Measurements from ENCODE around the gene CTNND1. TPM values are rescaled to one million over a fixed set of nuclear protein-coding genes. Genes with fewer than 3 reads are reported as not detected.
A peak's percentile ranks its signal among the peaks of the same experiment; 100 is the strongest.

CTNND1 gene
- total RNA-seq, 1 donor from 2014 or later, result 112 TPM

DNA sequence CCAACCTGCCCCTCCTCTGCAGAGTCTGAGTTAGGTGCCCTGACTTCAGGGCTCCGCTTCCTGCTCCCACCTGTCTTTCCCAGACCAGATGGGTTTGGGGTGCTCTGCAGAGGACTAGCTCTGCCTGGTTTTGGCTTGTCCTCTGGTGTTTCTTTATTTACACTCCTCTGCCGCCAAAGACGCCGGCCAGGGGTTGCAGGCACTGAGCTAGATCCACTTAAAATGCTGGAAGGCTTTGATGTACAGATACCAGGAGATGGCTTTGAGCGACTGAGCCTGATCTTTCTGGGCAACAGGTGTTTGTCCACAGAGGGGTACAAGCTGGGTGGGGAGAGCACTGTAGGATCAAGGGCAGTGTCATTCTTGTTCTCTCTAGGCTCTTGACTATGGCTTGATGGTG lies 16.4 kb upstream of the CTNND1 start:
- DNase-seq (ENCODE audit: low read depth), result no peak
- no peak overlapping the region for H3K4me3 ChIP-seq (ENCODE audit: low read depth, low read length)
- TF ChIP-seq CTCF (conservative IDR thresholded peaks at IDR 0.05; ENCODE audit: low read depth, low read length), result no peak

DNA sequence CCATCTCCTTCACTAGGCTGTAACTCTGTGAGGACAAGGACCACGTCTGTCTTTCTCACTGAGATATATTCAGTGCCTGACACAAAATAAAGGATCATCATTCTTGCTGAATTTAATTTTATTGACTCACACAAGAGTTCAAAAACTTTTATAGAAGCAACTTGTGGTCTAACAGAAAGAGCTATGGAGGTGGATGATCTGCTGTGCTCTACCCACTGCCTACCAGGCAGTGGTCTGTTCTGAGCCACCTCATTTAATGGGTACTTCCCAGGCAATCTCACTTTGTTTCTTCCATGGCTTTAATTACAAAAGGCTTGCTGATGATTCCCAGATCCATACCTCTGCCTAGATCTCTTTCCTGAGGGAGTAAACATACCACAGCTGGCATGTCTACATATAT lies 14.7 kb upstream of the CTNND1 start:
- no peak for TF ChIP-seq CTCF (conservative IDR thresholded peaks at IDR 0.05; ENCODE audit: low read depth, low read length)
- DNase-seq (ENCODE audit: low read depth), result no peak
- no peak overlapping the region for H3K4me3 ChIP-seq (ENCODE audit: low read depth, low read length)

DNA sequence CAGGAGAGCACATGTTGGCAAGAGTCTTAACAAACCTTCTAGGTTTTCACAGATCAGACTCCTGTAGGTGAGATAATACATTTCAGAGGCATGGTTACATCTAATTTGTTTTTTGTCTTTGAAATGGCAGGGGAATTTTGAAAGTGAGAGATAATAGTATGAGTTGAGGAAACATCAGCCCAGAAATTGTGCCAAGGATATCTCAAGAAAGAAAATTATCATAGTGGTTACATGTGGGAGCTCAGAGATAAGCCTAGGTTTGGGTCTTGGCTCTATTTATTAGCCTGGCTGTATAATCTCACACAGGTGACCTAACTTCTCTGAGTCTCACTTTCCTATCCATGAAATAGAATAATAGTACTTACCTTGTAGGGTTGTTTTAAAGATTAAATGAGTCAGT lies 10.4 kb upstream of the CTNND1 start:
- H3K4me3 ChIP-seq (ENCODE audit: low read depth, low read length), result no peak overlapping the region
- no peak for DNase-seq (ENCODE audit: low read depth)
- TF ChIP-seq CTCF (conservative IDR thresholded peaks at IDR 0.05; ENCODE audit: low read depth, low read length), result no peak

GRCh38 chr11:57751676-57752253 lies 9.8 kb upstream of the CTNND1 start, which contains the start of gene BTBD18:
Gene BTBD18, minus strand, starts transcription at chr11:57751819. Its CDS starts 631 bp downstream, at chr11:57751188.
- peak; percentile 73 for TF ChIP-seq CTCF (conservative IDR thresholded peaks at IDR 0.05; ENCODE audit: low read depth, low read length)
- DNase-seq (ENCODE audit: low read depth), result peak; percentile 25
- no peak within 1 kb of the TSS for H3K4me3 ChIP-seq (ENCODE audit: low read depth, low read length)

DNA sequence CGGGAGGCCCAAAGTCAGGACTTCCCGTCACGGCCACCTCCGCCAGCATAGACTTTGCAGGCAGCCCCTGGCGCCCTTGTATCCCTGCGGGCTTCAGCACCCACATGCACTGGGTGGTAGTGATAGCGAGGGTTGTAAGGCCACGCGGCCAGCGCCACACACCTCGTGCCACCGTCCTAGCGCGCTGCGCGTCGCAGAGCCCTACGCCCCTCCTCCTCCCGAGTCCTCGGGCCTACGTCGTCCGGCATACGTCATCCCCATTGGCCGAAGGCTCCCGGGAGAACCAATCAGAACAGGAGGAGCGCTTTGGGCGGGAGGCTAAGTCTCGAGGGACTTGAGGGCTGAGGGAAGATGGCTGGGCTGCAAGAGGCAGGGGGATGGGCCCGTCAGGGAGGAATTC lies 8.6 kb upstream of the CTNND1 start:
- TF ChIP-seq CTCF (conservative IDR thresholded peaks at IDR 0.05; ENCODE audit: low read depth, low read length), result no peak

GRCh38 chr11:57758174-57758573 lies 3.4 kb upstream of the CTNND1 start:
- H3K4me3 ChIP-seq (ENCODE audit: low read depth, low read length), result no peak overlapping the region
- TF ChIP-seq CTCF (conservative IDR thresholded peaks at IDR 0.05; ENCODE audit: low read depth, low read length), result no peak
- no peak for DNase-seq (ENCODE audit: low read depth)

More for the DNA sequence above, 8.6 kb upstream of the CTNND1 start:
- no peak for DNase-seq (ENCODE audit: low read depth)
- no peak overlapping the region for H3K4me3 ChIP-seq (ENCODE audit: low read depth, low read length)

DNA sequence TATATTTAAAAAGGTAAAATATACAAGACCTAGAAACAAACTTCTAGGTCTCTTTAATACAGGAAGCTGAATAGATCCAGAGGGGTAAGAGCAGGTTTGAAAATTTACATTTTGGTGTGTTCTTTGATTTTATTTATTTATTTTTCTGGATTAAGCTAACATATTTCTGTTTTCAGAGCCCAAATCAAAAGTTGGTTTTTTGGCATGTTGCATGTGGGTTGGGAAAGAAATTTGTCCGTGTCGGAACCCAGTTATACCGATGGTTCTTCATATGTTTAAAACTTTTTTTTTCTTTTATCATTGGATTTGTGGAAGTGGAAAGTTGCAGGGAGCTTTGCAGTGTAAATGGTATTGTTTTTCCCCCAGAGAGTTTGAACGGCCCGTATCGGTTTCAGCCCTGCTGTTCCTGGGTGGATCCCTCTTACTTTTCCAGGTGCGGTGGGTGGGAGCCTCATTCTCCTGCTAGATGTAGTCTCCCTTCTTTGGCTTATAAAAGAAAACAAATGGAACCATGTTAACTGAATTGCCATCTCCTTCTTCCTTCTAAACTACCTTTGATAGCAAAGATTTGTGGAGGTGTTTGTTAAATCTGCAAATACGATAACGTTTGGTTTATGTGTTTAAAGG lies 746 bp downstream of the CTNND1 start:
- H3K4me3 ChIP-seq (ENCODE audit: low read depth, low read length), result peak overlapping the region; percentile 65
- no peak for TF ChIP-seq CTCF (conservative IDR thresholded peaks at IDR 0.05; ENCODE audit: low read depth, low read length)
- no peak for DNase-seq (ENCODE audit: low read depth)

Measured in epithelial cell of proximal tubule (primary cell).